Vagina (tissue), 2 donors: Measurements from ENCODE around the gene ABCG1. TPM values are rescaled to one million over a fixed set of nuclear protein-coding genes. Genes with fewer than 3 reads are reported as not detected.

Source experiments
- DNase-seq, 2 donors: peaks; one replicate each; pipeline ENCODE4 v3.0.0-alpha.2; 2017; ENCODE audit errors: extremely low spot score in 2 of 2
- H3K27ac ChIP-seq: fragments of 200-600 bp; sonication (generic); one replicate; pipeline ENCODE4 v1.5.1; 2019
- H3K27me3 ChIP-seq: fragments of 200-600 bp; sonication (generic); one replicate; pipeline ENCODE4 v1.5.1; 2019
- H3K36me3 ChIP-seq, 2 donors: fragments of 200-600 bp; sonication (generic); one replicate each; pipeline ENCODE4 v1.5.1; 2017 to 2019
- H3K4me1 ChIP-seq: fragments of 200-600 bp; sonication (generic); one replicate; pipeline ENCODE4 v1.5.1; 2019
- H3K4me3 ChIP-seq, 2 donors: fragments of 200-600 bp; sonication (generic); 1 replicate in 1 of 2; 2 replicates in 1 of 2; pipeline ENCODE4 v1.5.1; 2016 to 2019
- H3K9me3 ChIP-seq: fragments of 200-600 bp; sonication (generic); one replicate; pipeline ENCODE4 v1.5.1; 2019
- CTCF ChIP-seq, 3 experiments: fragments of 450-650 bp in 2 of 3; fragments of 200-600 bp in 1 of 3; sonication (generic) in 1 of 3; IDR thresholded peaks; one replicate each; pipeline ENCODE4 v1.5.1; 2017 to 2019; ENCODE audit warnings: antibody characterized with exemption in 3 of 3, mild to moderate bottlenecking in 2 of 3, moderate library complexity in 2 of 3
- POLR2A ChIP-seq, 2 donors: fragments of 450-650 bp; IDR thresholded peaks; one replicate each; pipeline ENCODE4 v1.6.1; 2017; ENCODE audit warnings: antibody characterized with exemption in 2 of 2, mild to moderate bottlenecking in 2 of 2, moderate library complexity in 2 of 2
- POLR2AphosphoS5 ChIP-seq, 2 donors: sonication (generic); formaldehyde crosslinking; IDR thresholded peaks; one replicate each; pipeline ENCODE4 v1.9.0; 2017; ENCODE audit warnings: antibody characterized with exemption in 2 of 2, mild to moderate bottlenecking in 2 of 2, low read depth in 1 of 2; ENCODE audit not compliant: insufficient read depth in 1 of 2
- intact Hi-C: fragments of 100-400 bp; cut with DNase I; formaldehyde crosslinking; loops from one replicate; pipeline ENCODE4 v1.15.1; 2023
- total RNA-seq: library from RNA; depleted of rRNA; stranded (reverse); fragments of >200 nt; gene quantifications from one replicate; pipeline ENCODE4 v1.2.3, GENCODE V29; 2016

The ABCG1 gene
- total RNA-seq, 1 donor from 2014 or later: 18.7 TPM

GRCh38 chr21:42202321-42202720 lies 16.6 kb upstream of the ABCG1 start:
- Histone ChIP-seq H3K27me3 (no peaks in the 10 kb centered on the region), H3K4me3 (no peak overlapping the region), H3K9me3 (no peaks in the 10 kb centered on the region), H3K27ac (no peak overlapping the region), H3K36me3 (no peaks in the 10 kb centered on the region), H3K4me1 (peaks cover 20% of the 10 kb centered on the region)
- intact Hi-C loops: no loop called here
- TF ChIP-seq CTCF (IDR thresholded peaks at IDR 0.05): no peak
- no peak for TF ChIP-seq POLR2AphosphoS5 (IDR thresholded peaks at IDR 0.05; ENCODE audit: insufficient read depth in 1 of 2, low read depth in 1 of 2)
- no peak for TF ChIP-seq POLR2A (IDR thresholded peaks at IDR 0.05)
- peak in 1 of 2 donors; percentile 58 for DNase-seq

GRCh38 chr21:42203321-42203720 lies 15.6 kb upstream of the ABCG1 start:
- no peak for DNase-seq
- Histone ChIP-seq H3K36me3 (no peaks in the 10 kb centered on the region), H3K27me3 (no peaks in the 10 kb centered on the region), H3K4me1 (peaks cover 20% of the 10 kb centered on the region), H3K27ac (no peak overlapping the region), H3K4me3 (no peak overlapping the region), H3K9me3 (no peaks in the 10 kb centered on the region)
- intact Hi-C loops: no loop called here
- TF ChIP-seq POLR2A (IDR thresholded peaks at IDR 0.05): no peak
- TF ChIP-seq POLR2AphosphoS5 (IDR thresholded peaks at IDR 0.05; ENCODE audit: insufficient read depth in 1 of 2, low read depth in 1 of 2): no peak
- no peak for TF ChIP-seq CTCF (IDR thresholded peaks at IDR 0.05)

- H3K4me3 ChIP-seq: no peak overlapping the region
- no peak overlapping the region for H3K27ac ChIP-seq
- H3K36me3 ChIP-seq: no peaks in the 10 kb centered on the region
- no peaks in the 10 kb centered on the region for H3K27me3 ChIP-seq
- H3K9me3 ChIP-seq: no peaks in the 10 kb centered on the region
- TF ChIP-seq POLR2AphosphoS5 (IDR thresholded peaks at IDR 0.05; ENCODE audit: insufficient read depth in 1 of 2, low read depth in 1 of 2) (no peak), CTCF (IDR thresholded peaks at IDR 0.05) (no peak), POLR2A (IDR thresholded peaks at IDR 0.05) (no peak)
- DNase-seq: no peak
- peaks cover 14% of the 10 kb centered on the region for H3K4me1 ChIP-seq
- intact Hi-C loops: no loop called here
Observed at GRCh38 chr21:42203936-42204335, 15.0 kb upstream of the ABCG1 start.

GRCh38 chr21:42207426-42207825 lies 11.5 kb upstream of the ABCG1 start:
- intact Hi-C loops: no loop called here

GRCh38 chr21:42208036-42208435 lies 10.9 kb upstream of the ABCG1 start:
- H3K4me3 ChIP-seq: no peak overlapping the region
- H3K27me3 ChIP-seq: no peaks in the 10 kb centered on the region
- no peaks in the 10 kb centered on the region for H3K9me3 ChIP-seq
- intact Hi-C loops: no loop called here
- H3K27ac ChIP-seq: no peak overlapping the region
- H3K4me1 ChIP-seq: no peaks in the 10 kb centered on the region
- no peaks in the 10 kb centered on the region for H3K36me3 ChIP-seq
- no peak for DNase-seq
- no peak for TF ChIP-seq POLR2AphosphoS5 (IDR thresholded peaks at IDR 0.05; ENCODE audit: insufficient read depth in 1 of 2, low read depth in 1 of 2)
- TF ChIP-seq CTCF (IDR thresholded peaks at IDR 0.05): no peak
- TF ChIP-seq POLR2A (IDR thresholded peaks at IDR 0.05): no peak

More at GRCh38 chr21:42207426-42207825, 11.5 kb upstream of the ABCG1 start:
- no peak overlapping the region for H3K4me3 ChIP-seq
- no peaks in the 10 kb centered on the region for H3K9me3 ChIP-seq
- H3K27ac ChIP-seq: no peak overlapping the region
- TF ChIP-seq POLR2A (IDR thresholded peaks at IDR 0.05) (no peak), POLR2AphosphoS5 (IDR thresholded peaks at IDR 0.05; ENCODE audit: insufficient read depth in 1 of 2, low read depth in 1 of 2) (no peak), CTCF (IDR thresholded peaks at IDR 0.05) (no peak)
- H3K36me3 ChIP-seq: no peaks in the 10 kb centered on the region
- no peaks in the 10 kb centered on the region for H3K27me3 ChIP-seq
- no peaks in the 10 kb centered on the region for H3K4me1 ChIP-seq
- DNase-seq: no peak
